ENCODE data around the gene PYGL. TPM values are rescaled to one million over a fixed set of nuclear protein-coding genes. Genes with fewer than 3 reads are reported as not detected.

The PYGL gene
- total and polyA plus RNA-seq, 10 of the 15 experiments (the other 5 are each of a cell fraction or from before 2014, with no cell fraction given): 0.05 to 1.4 (median 0.79) TPM

- H3K36me3 ChIP-seq (ENCODE audit: control insufficient read depth in 2 of 2, insufficient read depth in 2 of 2, low read length in 1 of 2): no peaks in the 10 kb centered on the region
- ChIA-PET RAD21 (ENCODE audit: unreplicated experiment) (interaction anchor here (1.2 to 1.7 kb wide), 3 partner anchors 16 to 78 kb away, joined by 4 to 6 read pairs (median 4); no protein-coding TSS in a partner anchor), CTCF (interaction anchor here (7.4 to 13.4 kb wide), 3 partner anchors 26 to 80 kb away, joined by 98 to 317 read pairs (median 237); partner anchors contain the start of gene NIN), POLR2A (no interaction called here), SMC1A (ENCODE audit: uncharacterized antibody, unreplicated experiment) (interaction anchor here (2.0 to 11.9 kb wide), 2 partner anchors 16 to 63 kb away, joined by 5 to 233 read pairs; no protein-coding TSS in a partner anchor)
- H3K27ac ChIP-seq (ENCODE audit: control insufficient read depth, insufficient read depth): no peak overlapping the region
- WGBS (ENCODE audit: insufficient coverage, insufficient replicate concordance, low lambda C conversion rate, missing lambda C conversion rate): 56% methylated on average over 1 of the region's 1 CpG
- no peak overlapping the region for H3K9ac ChIP-seq (ENCODE audit: control insufficient read depth, insufficient read depth, low read length)
- BruUV-seq (replicated peaks): no TSS peak
- ATAC-seq: no peak
- H3K27me3 ChIP-seq (replicated peaks in 1 of 2; ENCODE audit: control insufficient read depth in 2 of 2, insufficient read depth in 2 of 2, low read length in 1 of 2): no peaks in the 10 kb centered on the region
- no peak overlapping the region for H3K4me3 ChIP-seq
- DNase-seq (ENCODE audit: low read depth, low spot score): no peak
- no peak overlapping the region for H3K4me2 ChIP-seq (ENCODE audit: control insufficient read depth, insufficient read depth)
- in situ Hi-C loops (cut with MboI) (loop anchor here (5.0 to 25.0 kb wide), 2 partner anchors 68 to 243 kb away; no protein-coding TSS in a partner anchor), intact Hi-C loops (cut with micrococcal nuclease; ENCODE audit: unreplicated experiment) (no loop called here)
- H4K20me1 ChIP-seq (ENCODE audit: control insufficient read depth, insufficient read depth): no peaks in the 10 kb centered on the region
- FAIRE-seq: no peak
- no peaks in the 10 kb centered on the region for H3K9me3 ChIP-seq (replicated peaks; ENCODE audit: control insufficient read depth, insufficient read depth, low read length)
- H3K4me1 ChIP-seq (ENCODE audit: control insufficient read depth, insufficient read depth, low read length): peaks cover 9% of the 10 kb centered on the region
- TF ChIP-seq RAD21 (IDR thresholded peaks at IDR 0.05; ENCODE audit: insufficient read depth, low read depth, low read length) (no peak), SRF (IDR thresholded peaks at IDR 0.05; ENCODE audit: low read depth in 2 of 2, low read length in 2 of 2) (no peak), CBFB (IDR thresholded peaks at IDR 0.05; ENCODE audit: low read depth) (no peak), WRNIP1 (IDR thresholded peaks at IDR 0.05; ENCODE audit: borderline replicate concordance, low read depth, low read length) (no peak), POLR2AphosphoS5 (IDR thresholded peaks at IDR 0.05; ENCODE audit: low read length) (no peak), EP300 (IDR thresholded peaks at IDR 0.05; ENCODE audit: borderline replicate concordance in 1 of 2, control insufficient read depth in 1 of 2, low read depth in 2 of 2, low read length in 2 of 2) (no peak), ZNF24 (IDR thresholded peaks at IDR 0.05) (no peak), SUPT20H (IDR thresholded peaks at IDR 0.05; ENCODE audit: borderline replicate concordance, control insufficient read depth, low read depth, low read length) (no peak), ZNF274 (IDR thresholded peaks at IDR 0.05; ENCODE audit: insufficient read depth, insufficient read length) (no peak)
- TF ChIP-seq, protein P1, sequence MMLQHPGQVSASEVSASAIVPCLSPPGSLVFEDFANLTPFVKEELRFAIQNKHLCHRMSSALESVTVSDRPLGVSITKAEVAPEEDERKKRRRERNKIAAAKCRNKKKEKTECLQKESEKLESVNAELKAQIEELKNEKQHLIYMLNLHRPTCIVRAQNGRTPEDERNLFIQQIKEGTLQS (IDR thresholded peaks at IDR 0.05; ENCODE audit: borderline replicate concordance, extremely low read depth, low read depth, low read length): no peak
- H2AFZ ChIP-seq (ENCODE audit: control insufficient read depth, low read depth, low read length): no peak overlapping the region
- H3K79me2 ChIP-seq (ENCODE audit: control insufficient read depth, insufficient read depth, low read length): no peaks in the 10 kb centered on the region
These were observed 88.7 kb downstream of the PYGL start for GRCh38 chr14:50855558-50855957.

Other genes starting within 250 kb of the PYGL start
- 92.2 and 103 TPM in 2 replicates for gene NIN, start 113.3 kb downstream of the PYGL start, total RNA-seq (2014; rRNA removed)
- 133 and 138 TPM in 2 replicates for gene NIN, start 113.3 kb downstream of the PYGL start, total RNA-seq (2014; rRNA removed; fragmentation: Illumina TruSeq; extraction: Trizol)
- 134 and 135 TPM in 2 replicates for gene NIN, start 113.3 kb downstream of the PYGL start, total RNA-seq (2021)
- gene NIN, start 113.3 kb downstream of the PYGL start, polyA plus RNA-seq (2011; rRNA removed): 44.0 and 51.2 TPM in 2 replicates
- 101 and 122 TPM in 2 replicates for gene NIN, start 113.3 kb downstream of the PYGL start, polyA plus RNA-seq (2014; fragmentation: Illumina TruSeq; extraction: Trizol)
- 10 to 100 TPM; 16.2 to 17.0 TPM for gene NIN, start 113.3 kb downstream of the PYGL start, polyA plus RNA-seq (2014; fragmentation: Nextera tagmentation; extraction: Ambion mirVana)
- 57.5 and 67.6 TPM in 2 replicates for gene NIN, start 113.3 kb downstream of the PYGL start, polyA plus RNA-seq (2014; rRNA removed)
- 10 to 100 TPM; 30.5 to 73.1 TPM for gene NIN, start 113.3 kb downstream of the PYGL start, polyA plus RNA-seq (2016; fragmentation: Nextera tagmentation; extraction: Ambion mirVana)
- not detected in 2 replicates for gene ABHD12B, start 72.4 kb downstream of the PYGL start, total RNA-seq (2014; rRNA removed)
- gene ABHD12B, start 72.4 kb downstream of the PYGL start, total RNA-seq (2014; rRNA removed; fragmentation: Illumina TruSeq; extraction: Trizol): not detected in 2 replicates
- gene ABHD12B, start 72.4 kb downstream of the PYGL start, total RNA-seq (2021): not detected in 2 replicates
- not detected in 2 replicates for gene ABHD12B, start 72.4 kb downstream of the PYGL start, polyA plus RNA-seq (2011; rRNA removed)
- gene ABHD12B, start 72.4 kb downstream of the PYGL start, polyA plus RNA-seq (2014; fragmentation: Illumina TruSeq; extraction: Trizol): not detected in 2 replicates
- not detected for gene ABHD12B, start 72.4 kb downstream of the PYGL start, polyA plus RNA-seq (2014; fragmentation: Nextera tagmentation; extraction: Ambion mirVana)
- gene ABHD12B, start 72.4 kb downstream of the PYGL start, polyA plus RNA-seq (2014; rRNA removed): not detected in 2 replicates
- gene ABHD12B, start 72.4 kb downstream of the PYGL start, polyA plus RNA-seq (2016; fragmentation: Nextera tagmentation; extraction: Ambion mirVana): not detected
- 0.11 and 0.22 TPM in 2 replicates for gene TRIM9, start 150.6 kb upstream of the PYGL start, total RNA-seq (2014; rRNA removed)
- 0.09 TPM in 2 replicates for gene TRIM9, start 150.6 kb upstream of the PYGL start, total RNA-seq (2014; rRNA removed; fragmentation: Illumina TruSeq; extraction: Trizol)
- gene TRIM9, start 150.6 kb upstream of the PYGL start, total RNA-seq (2021): 0.18 and 0.19 TPM in 2 replicates
- gene TRIM9, start 150.6 kb upstream of the PYGL start, polyA plus RNA-seq (2011; rRNA removed): 0.12 and 0.26 TPM in 2 replicates
- gene TRIM9, start 150.6 kb upstream of the PYGL start, polyA plus RNA-seq (2014; fragmentation: Illumina TruSeq; extraction: Trizol): 0.03 and 0.10 TPM in 2 replicates
- gene TRIM9, start 150.6 kb upstream of the PYGL start, polyA plus RNA-seq (2014; fragmentation: Nextera tagmentation; extraction: Ambion mirVana): under 1 TPM in 1 of 2 experiments, not detected in 1; 0.04 TPM
- 0.12 and 0.20 TPM in 2 replicates for gene TRIM9, start 150.6 kb upstream of the PYGL start, polyA plus RNA-seq (2014; rRNA removed)
- under 1 TPM in 1 of 2 experiments, not detected in 1; 0.05 TPM for gene TRIM9, start 150.6 kb upstream of the PYGL start, polyA plus RNA-seq (2016; fragmentation: Nextera tagmentation; extraction: Ambion mirVana)